Right renal pelvis (tissue), 4 donors: ENCODE results near the gene POLD4. TPM values are rescaled to one million over a fixed set of nuclear protein-coding genes. Genes with fewer than 3 reads are reported as not detected.

Experiments used
- DNase-seq, 4 donors: peaks; one replicate each; pipeline ENCODE4 v3.0.0-alpha.2; 2013; ENCODE audit warnings: low read depth in 4 of 4, low spot score in 3 of 4, missing footprints in 1 of 4
- polyA plus RNA-seq, 4 donors: library from polyadenylated mRNA; unstranded; fragments of 120-200 nt; gene quantifications; one replicate each; pipeline ENCODE4 v1.2.1, GENCODE V29; 2013; ENCODE audit not compliant: insufficient read length in 4 of 4

The POLD4 gene
- polyA plus RNA-seq, 4 donors: 18.7 to 36.1 (median 23.9) TPM

GRCh38 chr11:67355023-67355793 is 1.9 kb upstream of the POLD4 start:
- DNase-seq: no peak

GRCh38 chr11:67354075-67355022 is 1.0 kb upstream of the POLD4 start:
- no peak for DNase-seq

GRCh38 chr11:67352546-67353316 is 615 bp downstream of the POLD4 start:
- DNase-seq: no peak

- no peak for DNase-seq
These were observed 1.9 kb downstream of the POLD4 start for GRCh38 chr11:67351275-67352005.

GRCh38 chr11:67349928-67350465 is 3.3 kb downstream of the POLD4 start:
- no peak for DNase-seq

- DNase-seq: no peak
These were observed 3.9 kb downstream of the POLD4 start for GRCh38 chr11:67349457-67349856.

- DNase-seq: no peak
These were observed 4.3 kb downstream of the POLD4 start for GRCh38 chr11:67349036-67349435.

- DNase-seq: no peak
These were observed 5.2 kb downstream of the POLD4 start for GRCh38 chr11:67347964-67348749.

- DNase-seq: no peak
These were observed 7.2 kb downstream of the POLD4 start for GRCh38 chr11:67345920-67346819.

GRCh38 chr11:67345247-67345919 is 8.0 kb downstream of the POLD4 start:
- no peak for DNase-seq

GRCh38 chr11:67344264-67344663 is 9.1 kb downstream of the POLD4 start:
- DNase-seq: no peak

- DNase-seq: no peak
These were observed 16.1 kb downstream of the POLD4 start for GRCh38 chr11:67337257-67337656.

- DNase-seq: no peak
These were observed 21.2 kb downstream of the POLD4 start for GRCh38 chr11:67332081-67332691.

GRCh38 chr11:67323526-67323925 is 29.8 kb downstream of the POLD4 start:
- no peak for DNase-seq

GRCh38 chr11:67322049-67322448 is 31.3 kb downstream of the POLD4 start:
- DNase-seq: no peak

- no peak for DNase-seq
These were observed 32.0 kb downstream of the POLD4 start for GRCh38 chr11:67321313-67321871.

- DNase-seq: no peak
These were observed 32.7 kb downstream of the POLD4 start for GRCh38 chr11:67320691-67321090.
